Cardiac muscle cell (in vitro differentiated cells and primary cell): ENCODE data around the gene UBA5. TPM values are rescaled to one million over a fixed set of nuclear protein-coding genes. Genes with fewer than 3 reads are reported as not detected.

Experiments used
- DNase-seq, 2 donors: peaks; one replicate each; pipeline versions ENCODE4 v3.0.0 to v3.0.0-alpha.2; 2010 to 2017; ENCODE audit warnings: low read depth in 1 of 2, low spot score in 1 of 2
- H3K27ac ChIP-seq: fragments of 200-600 bp; sonication (generic); 2 replicates; pipeline ENCODE4 v1.5.1; 2016
- H3K27me3 ChIP-seq: fragments of 200-600 bp; sonication (generic); 2 replicates; pipeline ENCODE4 v1.6.0; 2016; ENCODE audit warnings: control low read depth
- H3K36me3 ChIP-seq: fragments of 200-600 bp; sonication (generic); 2 replicates; pipeline ENCODE4 v1.5.1; 2016; ENCODE audit warnings: control low read depth
- H3K4me1 ChIP-seq: fragments of 200-600 bp; sonication (generic); 2 replicates; pipeline ENCODE4 v1.8.1; 2017; ENCODE audit warnings: low read depth, mild to moderate bottlenecking, mixed run types
- H3K4me3 ChIP-seq: fragments of 200-600 bp; sonication (generic); 2 replicates; pipeline ENCODE4 v1.5.1; 2016; ENCODE audit warnings: mild to moderate bottlenecking
- H3K9me3 ChIP-seq: fragments of 200-600 bp; sonication (generic); 2 replicates; pipeline ENCODE4 v1.5.1; 2017; ENCODE audit warnings: low read depth, mild to moderate bottlenecking, control low read depth
- CTCF ChIP-seq: IDR thresholded peaks from 2 replicates; pipeline ENCODE4 v1.5.1; 2012; ENCODE audit warnings: low read depth, mild to moderate bottlenecking, low read length
- polyA plus RNA-seq: library from polyadenylated mRNA; unstranded; fragments of >200 nt; fragmentation: Nextera tagmentation; extraction: Ambion mirVana; gene quantifications from 2 replicates; pipeline ENCODE4 v1.2.1, GENCODE V29; 2016
- total RNA-seq: library from RNA; depleted of rRNA; stranded (reverse); fragments of >200 nt; gene quantifications from 2 replicates; pipeline ENCODE4 v1.2.3, GENCODE V29; 2016

The UBA5 gene
- total and polyA plus RNA-seq, 2 experiments from 2014 or later = 38.3 to 107 TPM

GRCh38 chr3:132660811-132661070 lies 612 bp downstream of the UBA5 start:
- Histone ChIP-seq H3K9me3 (no peaks in the 10 kb centered on the region), H3K4me3 (peak overlapping the region; percentile 85), H3K27ac (peak overlapping the region; percentile 87), H3K27me3 (no peaks in the 10 kb centered on the region), H3K36me3 (peaks cover 5% of the 10 kb centered on the region), H3K4me1 (peaks cover 20% of the 10 kb centered on the region)
- TF ChIP-seq CTCF = no peak
- DNase-seq = no peak

- Histone ChIP-seq H3K4me1 (peaks cover 20% of the 10 kb centered on the region), H3K9me3 (no peaks in the 10 kb centered on the region), H3K36me3 (peaks cover 8% of the 10 kb centered on the region), H3K27ac (no peak overlapping the region), H3K27me3 (no peaks in the 10 kb centered on the region), H3K4me3 (peak overlapping the region; percentile 85)
- no peak for TF ChIP-seq CTCF
- DNase-seq = peak in 1 of 2 donors; percentile 0
Measured at GRCh38 chr3:132661101-132661500, 972 bp downstream of the UBA5 start.

GRCh38 chr3:132662212-132662611 lies 2.1 kb downstream of the UBA5 start:
- no peak for TF ChIP-seq CTCF
- no peak for DNase-seq
- H3K27me3 ChIP-seq = no peaks in the 10 kb centered on the region
- no peak overlapping the region for H3K27ac ChIP-seq
- no peak overlapping the region for H3K4me3 ChIP-seq
- peaks cover 16% of the 10 kb centered on the region for H3K36me3 ChIP-seq
- H3K4me1 ChIP-seq = peaks cover 20% of the 10 kb centered on the region
- no peaks in the 10 kb centered on the region for H3K9me3 ChIP-seq

GRCh38 chr3:132665230-132665745 lies 5.2 kb downstream of the UBA5 start:
- Histone ChIP-seq H3K36me3 (peaks cover 20% of the 10 kb centered on the region), H3K4me3 (no peak overlapping the region), H3K27ac (no peak overlapping the region), H3K9me3 (no peaks in the 10 kb centered on the region), H3K4me1 (peaks cover 12% of the 10 kb centered on the region), H3K27me3 (no peaks in the 10 kb centered on the region)
- TF ChIP-seq CTCF = no peak
- no peak for DNase-seq

- Histone ChIP-seq H3K4me1 (no peaks in the 10 kb centered on the region), H3K9me3 (no peaks in the 10 kb centered on the region), H3K27me3 (no peaks in the 10 kb centered on the region), H3K36me3 (peaks cover 55% of the 10 kb centered on the region), H3K4me3 (no peak overlapping the region), H3K27ac (no peak overlapping the region)
- DNase-seq = no peak
- TF ChIP-seq CTCF = no peak
Measured at GRCh38 chr3:132669256-132669777, 9.2 kb downstream of the UBA5 start.

- H3K4me1 ChIP-seq = no peaks in the 10 kb centered on the region
- H3K36me3 ChIP-seq = peaks cover 83% of the 10 kb centered on the region
Measured at GRCh38 chr3:132675408-132675807, 15.3 kb downstream of the UBA5 start.

More at GRCh38 chr3:132675408-132675807, 15.3 kb downstream of the UBA5 start:
- TF ChIP-seq CTCF = no peak
- Histone ChIP-seq H3K4me3 (no peak overlapping the region), H3K9me3 (no peaks in the 10 kb centered on the region), H3K27me3 (no peaks in the 10 kb centered on the region), H3K27ac (no peak overlapping the region)
- no peak for DNase-seq
